Gastroesophageal sphincter (tissue), 3 donors: Measurements from ENCODE around the gene RBM15.

Source experiments
- CTCF ChIP-seq, 4 experiments: fragments of 200-600 bp in 2 of 4; fragments of 450-650 bp in 2 of 4; sonication (generic) in 1 of 4; IDR thresholded peaks; one replicate each; pipeline ENCODE4 v1.5.1; 2017 to 2019; ENCODE audit warnings: antibody characterized with exemption in 4 of 4, mild to moderate bottlenecking in 2 of 4, moderate library complexity in 2 of 4
- EP300 ChIP-seq: sonication (generic); formaldehyde crosslinking; IDR thresholded peaks from one replicate; pipeline ENCODE4 v1.6.1; 2017; ENCODE audit warnings: antibody characterized with exemption, mild to moderate bottlenecking
- POLR2A ChIP-seq, 2 donors: fragments of 450-650 bp; IDR thresholded peaks; one replicate each; pipeline ENCODE4 v1.6.1; 2017; ENCODE audit warnings: antibody characterized with exemption in 2 of 2, mild to moderate bottlenecking in 2 of 2, moderate library complexity in 1 of 2

GRCh38 chr1:110319332-110320167, 19.6 kb upstream of the RBM15 start:
- TF ChIP-seq CTCF (IDR thresholded peaks at IDR 0.05), result no peak
- TF ChIP-seq EP300, result no peak
- no peak for TF ChIP-seq POLR2A (IDR thresholded peaks at IDR 0.05)
